Measurements from ENCODE around the gene FNDC10.

DNA sequence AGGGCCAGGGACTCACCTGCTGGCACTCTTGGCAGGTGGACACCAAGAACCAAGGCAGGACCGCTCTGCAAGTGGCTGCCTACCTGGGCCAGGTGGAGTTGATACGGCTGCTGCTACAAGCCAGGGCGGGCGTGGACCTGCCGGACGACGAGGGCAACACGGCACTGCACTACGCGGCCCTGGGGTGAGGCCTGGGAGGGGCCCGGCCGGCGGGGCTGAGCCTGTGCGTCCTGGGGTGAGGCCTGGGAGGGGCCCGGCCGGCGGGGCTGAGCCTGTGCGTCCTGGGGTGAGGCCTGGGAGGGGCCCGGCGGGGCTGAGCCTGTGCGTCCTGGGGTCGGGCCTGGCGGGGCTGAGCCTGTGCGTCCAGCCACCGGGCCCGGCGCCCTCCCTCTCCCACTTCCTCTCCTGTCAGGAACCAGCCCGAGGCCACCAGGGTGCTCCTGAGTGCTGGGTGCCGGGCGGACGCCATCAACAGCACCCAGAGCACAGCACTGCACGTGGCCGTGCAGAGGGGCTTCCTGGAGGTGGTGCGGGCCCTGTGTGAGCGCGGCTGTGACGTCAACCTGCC, 27.4 kb upstream of the FNDC10 start:
- TF ChIP-seq, protein P1, sequence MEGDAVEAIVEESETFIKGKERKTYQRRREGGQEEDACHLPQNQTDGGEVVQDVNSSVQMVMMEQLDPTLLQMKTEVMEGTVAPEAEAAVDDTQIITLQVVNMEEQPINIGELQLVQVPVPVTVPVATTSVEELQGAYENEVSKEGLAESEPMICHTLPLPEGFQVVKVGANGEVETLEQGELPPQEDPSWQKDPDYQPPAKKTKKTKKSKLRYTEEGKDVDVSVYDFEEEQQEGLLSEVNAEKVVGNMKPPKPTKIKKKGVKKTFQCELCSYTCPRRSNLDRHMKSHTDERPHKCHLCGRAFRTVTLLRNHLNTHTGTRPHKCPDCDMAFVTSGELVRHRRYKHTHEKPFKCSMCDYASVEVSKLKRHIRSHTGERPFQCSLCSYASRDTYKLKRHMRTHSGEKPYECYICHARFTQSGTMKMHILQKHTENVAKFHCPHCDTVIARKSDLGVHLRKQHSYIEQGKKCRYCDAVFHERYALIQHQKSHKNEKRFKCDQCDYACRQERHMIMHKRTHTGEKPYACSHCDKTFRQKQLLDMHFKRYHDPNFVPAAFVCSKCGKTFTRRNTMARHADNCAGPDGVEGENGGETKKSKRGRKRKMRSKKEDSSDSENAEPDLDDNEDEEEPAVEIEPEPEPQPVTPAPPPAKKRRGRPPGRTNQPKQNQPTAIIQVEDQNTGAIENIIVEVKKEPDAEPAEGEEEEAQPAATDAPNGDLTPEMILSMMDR (IDR thresholded peaks at IDR 0.05 in 8 of 11, conservative IDR thresholded peaks at IDR 0.05 in 3 of 11): no peak
- TF ChIP-seq POLR2A (IDR thresholded peaks at IDR 0.05) (no peak), POLR2AphosphoS5 (IDR thresholded peaks at IDR 0.05) (peak in 1 of 3 donors; percentile 5)
